Measurements from ENCODE around the gene SPTBN5.

SPTBN5 gene

GRCh38 chr15:41827290-41827879 is 66.5 kb downstream of the SPTBN5 start:
- in situ Hi-C loops (cut with MboI; ENCODE audit: low sequenced_read_pairs), result no loop called here

- in situ Hi-C loops (cut with MboI; ENCODE audit: low sequenced_read_pairs), result no loop called here
Observed at GRCh38 chr15:41825572-41826535, 68.0 kb downstream of the SPTBN5 start.

GRCh38 chr15:41825145-41825544 is 68.7 kb downstream of the SPTBN5 start:
- in situ Hi-C loops (cut with MboI; ENCODE audit: low sequenced_read_pairs), result no loop called here

- in situ Hi-C loops (cut with MboI; ENCODE audit: low sequenced_read_pairs), result no loop called here
Observed at GRCh38 chr15:41824062-41824745, 69.6 kb downstream of the SPTBN5 start.

GRCh38 chr15:41823502-41823901 is 70.4 kb downstream of the SPTBN5 start:
- in situ Hi-C loops (cut with MboI; ENCODE audit: low sequenced_read_pairs), result no loop called here

GRCh38 chr15:41822957-41823356 is 70.9 kb downstream of the SPTBN5 start:
- in situ Hi-C loops (cut with MboI; ENCODE audit: low sequenced_read_pairs), result no loop called here

GRCh38 chr15:41822471-41822870 is 71.4 kb downstream of the SPTBN5 start:
- in situ Hi-C loops (cut with MboI; ENCODE audit: low sequenced_read_pairs), result no loop called here

- in situ Hi-C loops (cut with MboI; ENCODE audit: low sequenced_read_pairs), result no loop called here
Observed at GRCh38 chr15:41821831-41822230, 72.0 kb downstream of the SPTBN5 start.

- in situ Hi-C loops (cut with MboI; ENCODE audit: low sequenced_read_pairs), result no loop called here
Observed at GRCh38 chr15:41820791-41821423, 72.9 kb downstream of the SPTBN5 start.

GRCh38 chr15:41819455-41820050 is 74.3 kb downstream of the SPTBN5 start:
- in situ Hi-C loops (cut with MboI; ENCODE audit: low sequenced_read_pairs), result no loop called here

GRCh38 chr15:41817781-41818180 is 76.1 kb downstream of the SPTBN5 start:
- in situ Hi-C loops (cut with MboI; ENCODE audit: low sequenced_read_pairs), result no loop called here

GRCh38 chr15:41817327-41817726 is 76.5 kb downstream of the SPTBN5 start:
- in situ Hi-C loops (cut with MboI; ENCODE audit: low sequenced_read_pairs), result no loop called here

- in situ Hi-C loops (cut with MboI; ENCODE audit: low sequenced_read_pairs), result no loop called here
Observed at GRCh38 chr15:41816788-41817187, 77.1 kb downstream of the SPTBN5 start.

GRCh38 chr15:41814534-41814933 is 79.3 kb downstream of the SPTBN5 start:
- in situ Hi-C loops (cut with MboI; ENCODE audit: low sequenced_read_pairs), result no loop called here

- in situ Hi-C loops (cut with MboI; ENCODE audit: low sequenced_read_pairs), result no loop called here
Observed at GRCh38 chr15:41813426-41813825, 80.4 kb downstream of the SPTBN5 start.

- in situ Hi-C loops (cut with MboI; ENCODE audit: low sequenced_read_pairs), result no loop called here
Observed at GRCh38 chr15:41812820-41813375, 81.0 kb downstream of the SPTBN5 start.

GRCh38 chr15:41811432-41812195 is 82.2 kb downstream of the SPTBN5 start:
- in situ Hi-C loops (cut with MboI; ENCODE audit: low sequenced_read_pairs), result no loop called here

- in situ Hi-C loops (cut with MboI; ENCODE audit: low sequenced_read_pairs), result no loop called here
Observed at GRCh38 chr15:41810651-41811431, 83.0 kb downstream of the SPTBN5 start.
